Endometrial microvascular endothelial cells (primary cell): Measurements from ENCODE around the gene LRPAP1. TPM values are rescaled to one million over a fixed set of nuclear protein-coding genes. Genes with fewer than 3 reads are reported as not detected.

Source experiments
- in situ Hi-C: cut with HindIII; loops from 2 replicates; pipeline ENCODE4 v1.10.0; 2017; ENCODE audit warnings: low sequenced_read_pairs, low pct_unique_long_range_greater_than_20kb; ENCODE audit errors: inconsistent ontology term
- total RNA-seq: library from RNA; depleted of rRNA; stranded (reverse); fragments of >200 nt; gene quantifications from one replicate; pipeline ENCODE4 v1.2.3, GENCODE V29; 2015; ENCODE audit errors: inconsistent ontology term

The LRPAP1 gene
- total RNA-seq, 1 donor from 2014 or later, result 160 TPM

- in situ Hi-C loops, result no loop called here
Measured at GRCh38 chr4:3522651-3523050, 9.6 kb downstream of the LRPAP1 start.

- in situ Hi-C loops, result no loop called here
Measured at GRCh38 chr4:3522326-3522640, 9.9 kb downstream of the LRPAP1 start.

GRCh38 chr4:3521621-3522325 is 10.4 kb downstream of the LRPAP1 start:
- in situ Hi-C loops, result no loop called here

GRCh38 chr4:3520796-3521600 is 11.2 kb downstream of the LRPAP1 start:
- in situ Hi-C loops, result no loop called here

GRCh38 chr4:3520276-3520675 is 11.9 kb downstream of the LRPAP1 start:
- in situ Hi-C loops, result no loop called here

- in situ Hi-C loops, result no loop called here
Measured at GRCh38 chr4:3519468-3520264, 12.6 kb downstream of the LRPAP1 start.

GRCh38 chr4:3518941-3519340 is 13.3 kb downstream of the LRPAP1 start:
- in situ Hi-C loops, result no loop called here

- in situ Hi-C loops, result no loop called here
Measured at GRCh38 chr4:3518511-3518880, 13.7 kb downstream of the LRPAP1 start.

GRCh38 chr4:3517731-3518510 is 14.3 kb downstream of the LRPAP1 start:
- in situ Hi-C loops, result no loop called here

- in situ Hi-C loops, result no loop called here
Measured at GRCh38 chr4:3516836-3517730, 15.1 kb downstream of the LRPAP1 start.

- in situ Hi-C loops, result no loop called here
Measured at GRCh38 chr4:3516061-3516835, 16.0 kb downstream of the LRPAP1 start.

- in situ Hi-C loops, result no loop called here
Measured at GRCh38 chr4:3515646-3516045, 16.6 kb downstream of the LRPAP1 start.

- in situ Hi-C loops, result no loop called here
Measured at GRCh38 chr4:3514806-3515501, 17.3 kb downstream of the LRPAP1 start.

- in situ Hi-C loops, result no loop called here
Measured at GRCh38 chr4:3514221-3514780, 17.9 kb downstream of the LRPAP1 start.

- in situ Hi-C loops, result no loop called here
Measured at GRCh38 chr4:3513807-3514206, 18.4 kb downstream of the LRPAP1 start.

- in situ Hi-C loops, result no loop called here
Measured at GRCh38 chr4:3512719-3513118, 19.5 kb downstream of the LRPAP1 start.

- in situ Hi-C loops, result no loop called here
Measured at GRCh38 chr4:3512279-3512678, 19.9 kb downstream of the LRPAP1 start.
